HEK293 (cell line): Measurements from ENCODE around the gene PCDHAC2.

Source experiments
- AEBP2 ChIP-seq: fragments of 450-650 bp; formaldehyde crosslinking; IDR thresholded peaks from 2 replicates; pipeline ENCODE4 v1.5.1; 2016; ENCODE audit warnings: missing biosample characterization, missing genetic modification characterization, borderline replicate concordance
- EGR2 ChIP-seq: fragments of 450-650 bp; formaldehyde crosslinking; IDR thresholded peaks from 2 replicates; pipeline ENCODE4 v1.5.1; 2016; ENCODE audit warnings: low read depth, missing biosample characterization, missing genetic modification characterization
- FEZF1 ChIP-seq: fragments of 450-650 bp; formaldehyde crosslinking; IDR thresholded peaks from 2 replicates; pipeline ENCODE4 v1.5.1; 2016; ENCODE audit warnings: missing biosample characterization, missing genetic modification characterization
- GFI1B ChIP-seq: fragments of 450-650 bp; formaldehyde crosslinking; IDR thresholded peaks from 2 replicates; pipeline ENCODE4 v1.5.1; 2016; ENCODE audit warnings: missing biosample characterization, missing genetic modification characterization
- KLF1 ChIP-seq: fragments of 450-650 bp; formaldehyde crosslinking; IDR thresholded peaks from 2 replicates; pipeline ENCODE4 v1.5.1; 2016; ENCODE audit warnings: missing biosample characterization, missing genetic modification characterization
- MYNN ChIP-seq: fragments of 450-650 bp; formaldehyde crosslinking; IDR thresholded peaks from 2 replicates; pipeline ENCODE4 v1.5.1; 2016; ENCODE audit warnings: missing biosample characterization, missing genetic modification characterization, borderline replicate concordance
- MZF1 ChIP-seq: fragments of 450-650 bp; formaldehyde crosslinking; IDR thresholded peaks from 2 replicates; pipeline ENCODE4 v1.5.1; 2017; ENCODE audit warnings: missing biosample characterization, missing genetic modification characterization, borderline replicate concordance
- PATZ1 ChIP-seq: fragments of 450-650 bp; formaldehyde crosslinking; IDR thresholded peaks from 2 replicates; pipeline ENCODE4 v1.5.1; 2016; ENCODE audit warnings: missing biosample characterization, missing genetic modification characterization
- SCRT1 ChIP-seq: fragments of 450-650 bp; formaldehyde crosslinking; IDR thresholded peaks from 2 replicates; pipeline ENCODE4 v1.5.1; 2016; ENCODE audit warnings: missing biosample characterization, missing genetic modification characterization, borderline replicate concordance
- SCRT2 ChIP-seq: fragments of 450-650 bp; formaldehyde crosslinking; IDR thresholded peaks from 2 replicates; pipeline ENCODE4 v1.5.1; 2016; ENCODE audit warnings: missing biosample characterization, missing genetic modification characterization
- SP2 ChIP-seq: fragments of 450-650 bp; formaldehyde crosslinking; IDR thresholded peaks from 2 replicates; pipeline ENCODE4 v1.5.1; 2016; ENCODE audit warnings: missing biosample characterization, missing genetic modification characterization
- TSHZ1 ChIP-seq: fragments of 450-650 bp; formaldehyde crosslinking; IDR thresholded peaks from 2 replicates; pipeline ENCODE4 v1.5.1; 2016; ENCODE audit warnings: missing biosample characterization, missing genetic modification characterization, borderline replicate concordance
- ZBTB11 ChIP-seq: fragments of 450-650 bp; formaldehyde crosslinking; conservative IDR thresholded peaks from 2 replicates; pipeline ENCODE4 v1.5.1; 2016; ENCODE audit warnings: low read depth, missing biosample characterization, missing genetic modification characterization
- ZBTB17 ChIP-seq: fragments of 450-650 bp; formaldehyde crosslinking; IDR thresholded peaks from 2 replicates; pipeline ENCODE4 v1.5.1; 2016; ENCODE audit warnings: missing biosample characterization, missing genetic modification characterization
- ZBTB21 ChIP-seq: fragments of 450-650 bp; formaldehyde crosslinking; IDR thresholded peaks from 2 replicates; pipeline ENCODE4 v1.5.1; 2017; ENCODE audit warnings: missing biosample characterization, missing genetic modification characterization
- ZFHX2 ChIP-seq: fragments of 450-650 bp; formaldehyde crosslinking; conservative IDR thresholded peaks from 2 replicates; pipeline ENCODE4 v1.5.1; 2016; ENCODE audit warnings: missing biosample characterization, missing genetic modification characterization
- ZNF133 ChIP-seq: fragments of 450-650 bp; formaldehyde crosslinking; IDR thresholded peaks from 2 replicates; pipeline ENCODE4 v1.5.1; 2016; ENCODE audit warnings: missing biosample characterization, missing genetic modification characterization
- ZNF146 ChIP-seq: fragments of 450-650 bp; formaldehyde crosslinking; IDR thresholded peaks from 2 replicates; pipeline ENCODE4 v1.5.1; 2016; ENCODE audit warnings: missing biosample characterization, missing genetic modification characterization
- ZNF157 ChIP-seq: fragments of 450-650 bp; formaldehyde crosslinking; IDR thresholded peaks from 2 replicates; pipeline ENCODE4 v1.5.1; 2016; ENCODE audit warnings: missing biosample characterization, missing genetic modification characterization
- ZNF2 ChIP-seq: fragments of 450-650 bp; formaldehyde crosslinking; IDR thresholded peaks from 2 replicates; pipeline ENCODE4 v1.5.1; 2016; ENCODE audit warnings: missing biosample characterization, missing genetic modification characterization
- ZNF211 ChIP-seq: fragments of 450-650 bp; formaldehyde crosslinking; IDR thresholded peaks from 2 replicates; pipeline ENCODE4 v1.5.1; 2016; ENCODE audit warnings: low read depth, missing biosample characterization, missing genetic modification characterization
- ZNF24 ChIP-seq: fragments of 450-650 bp; formaldehyde crosslinking; IDR thresholded peaks from 2 replicates; pipeline ENCODE4 v1.5.1; 2016; ENCODE audit warnings: missing biosample characterization, missing genetic modification characterization
- ZNF335 ChIP-seq: fragments of 450-650 bp; formaldehyde crosslinking; conservative IDR thresholded peaks from 2 replicates; pipeline ENCODE4 v1.5.1; 2016; ENCODE audit warnings: missing biosample characterization, missing genetic modification characterization
- ZNF362 ChIP-seq: fragments of 450-650 bp; formaldehyde crosslinking; IDR thresholded peaks from 2 replicates; pipeline ENCODE4 v1.5.1; 2016; ENCODE audit warnings: missing biosample characterization, missing genetic modification characterization
- ZNF660 ChIP-seq: fragments of 450-650 bp; IDR thresholded peaks from 2 replicates; pipeline ENCODE4 v1.5.1; 2018; ENCODE audit warnings: missing biosample characterization, mild to moderate bottlenecking, missing genetic modification characterization
- ZNF664 ChIP-seq: fragments of 450-650 bp; formaldehyde crosslinking; IDR thresholded peaks from 2 replicates; pipeline ENCODE4 v1.5.1; 2016; ENCODE audit warnings: missing biosample characterization, missing genetic modification characterization
- ZNF777 ChIP-seq: fragments of 450-650 bp; formaldehyde crosslinking; IDR thresholded peaks from 2 replicates; pipeline ENCODE4 v1.5.1; 2017; ENCODE audit warnings: missing biosample characterization, missing genetic modification characterization, borderline replicate concordance
- ZNF785 ChIP-seq: fragments of 450-650 bp; formaldehyde crosslinking; IDR thresholded peaks from 2 replicates; pipeline ENCODE4 v1.5.1; 2016; ENCODE audit warnings: missing biosample characterization, missing genetic modification characterization
- ZXDB ChIP-seq: fragments of 450-650 bp; formaldehyde crosslinking; IDR thresholded peaks from 2 replicates; pipeline ENCODE4 v1.5.1; 2016; ENCODE audit warnings: missing biosample characterization, missing genetic modification characterization

The PCDHAC2 gene

GRCh38 chr5:141003791-141004611, 37.7 kb downstream of the PCDHAC2 start (continued):
- no peak for TF ChIP-seq ZXDB
- no peak for TF ChIP-seq ZBTB11
- 0 out of 2 replicates have a peak, but pooled peaks have one; percentile 9 for TF ChIP-seq TSHZ1 (tag by site-specific recombination)
- no peak for TF ChIP-seq ZFHX2 (tag by site-specific recombination)
- TF ChIP-seq SP2 (tag by site-specific recombination): no peak
- TF ChIP-seq ZNF362 (tag by site-specific recombination): no peak
- TF ChIP-seq ZNF157 (tag by site-specific recombination): no peak
- TF ChIP-seq AEBP2 (tag by site-specific recombination): no peak
- no peak for TF ChIP-seq ZNF664 (tag by site-specific recombination)
- no peak for TF ChIP-seq ZNF777
- no peak for TF ChIP-seq MYNN (tag by site-specific recombination)
- TF ChIP-seq ZNF24 (tag by site-specific recombination): 0 out of 2 replicates have a peak, but pooled peaks have one; percentile 18
- TF ChIP-seq ZNF335: no peak
- TF ChIP-seq GFI1B (tag by site-specific recombination): no peak
- no peak for TF ChIP-seq MZF1 (tag by site-specific recombination)
- no peak for TF ChIP-seq ZNF146
- no peak for TF ChIP-seq PATZ1 (tag by site-specific recombination)
- no peak for TF ChIP-seq ZNF660 (tag by site-specific recombination)
- TF ChIP-seq SCRT1: no peak
- no peak for TF ChIP-seq ZNF133 (tag by site-specific recombination)
- no peak for TF ChIP-seq ZNF2
- TF ChIP-seq SCRT2 (tag by site-specific recombination): no peak
- no peak for TF ChIP-seq ZNF785 (tag by site-specific recombination)
- TF ChIP-seq ZBTB17 (tag by site-specific recombination): peak; percentile 71
- peak; percentile 59 for TF ChIP-seq FEZF1
- no peak for TF ChIP-seq KLF1
- 0 out of 2 replicates have a peak, but pooled peaks have one; percentile 14 for TF ChIP-seq ZBTB21 (tag by site-specific recombination)
- no peak for TF ChIP-seq EGR2
- no peak for TF ChIP-seq ZNF211 (tag by site-specific recombination)
